ENCODE measurements around the gene MYADM.

- TF ChIP-seq, protein P1, sequence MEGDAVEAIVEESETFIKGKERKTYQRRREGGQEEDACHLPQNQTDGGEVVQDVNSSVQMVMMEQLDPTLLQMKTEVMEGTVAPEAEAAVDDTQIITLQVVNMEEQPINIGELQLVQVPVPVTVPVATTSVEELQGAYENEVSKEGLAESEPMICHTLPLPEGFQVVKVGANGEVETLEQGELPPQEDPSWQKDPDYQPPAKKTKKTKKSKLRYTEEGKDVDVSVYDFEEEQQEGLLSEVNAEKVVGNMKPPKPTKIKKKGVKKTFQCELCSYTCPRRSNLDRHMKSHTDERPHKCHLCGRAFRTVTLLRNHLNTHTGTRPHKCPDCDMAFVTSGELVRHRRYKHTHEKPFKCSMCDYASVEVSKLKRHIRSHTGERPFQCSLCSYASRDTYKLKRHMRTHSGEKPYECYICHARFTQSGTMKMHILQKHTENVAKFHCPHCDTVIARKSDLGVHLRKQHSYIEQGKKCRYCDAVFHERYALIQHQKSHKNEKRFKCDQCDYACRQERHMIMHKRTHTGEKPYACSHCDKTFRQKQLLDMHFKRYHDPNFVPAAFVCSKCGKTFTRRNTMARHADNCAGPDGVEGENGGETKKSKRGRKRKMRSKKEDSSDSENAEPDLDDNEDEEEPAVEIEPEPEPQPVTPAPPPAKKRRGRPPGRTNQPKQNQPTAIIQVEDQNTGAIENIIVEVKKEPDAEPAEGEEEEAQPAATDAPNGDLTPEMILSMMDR (IDR thresholded peaks at IDR 0.05; ENCODE audit: insufficient read depth, low read length), result no peak
- no peak for TF ChIP-seq REST (IDR thresholded peaks at IDR 0.05; ENCODE audit: insufficient replicate concordance, low read depth)
- no peak for TF ChIP-seq POLR2AphosphoS5 (IDR thresholded peaks at IDR 0.05; ENCODE audit: low read depth)
These were observed 3.8 kb downstream of the MYADM start for GRCh38 chr19:53871454-53871853.
